Anterior cingulate cortex (tissue), 58 donors: ENCODE results near the gene PEMT.

Experiments used
- DNase-seq, 58 donors: peaks; one replicate each; lab custom pipeline; 2025; lab: John Stamatoyannopoulos, UW

PEMT gene

DNA sequence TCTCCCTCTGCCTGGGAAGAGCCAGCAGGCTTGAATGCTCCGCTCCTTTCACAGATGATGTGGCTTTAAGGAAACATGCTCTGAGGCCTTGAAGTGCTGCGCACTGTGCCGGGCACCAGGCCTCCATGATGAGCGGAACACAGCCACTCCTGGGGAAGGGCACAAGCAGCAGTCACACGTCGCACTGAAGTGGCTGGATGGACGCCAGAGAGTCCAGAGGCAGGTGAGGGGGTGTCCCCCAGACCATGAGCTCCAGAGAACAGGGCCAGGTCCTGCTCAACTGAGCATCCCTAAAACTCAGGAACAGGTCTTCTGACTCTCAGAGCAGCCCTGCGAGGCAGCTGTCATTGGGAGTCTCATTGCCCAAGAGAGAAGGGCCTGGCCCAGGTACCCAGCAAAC, 35.6 kb downstream of the PEMT start:
- DNase-seq = no peak

DNA sequence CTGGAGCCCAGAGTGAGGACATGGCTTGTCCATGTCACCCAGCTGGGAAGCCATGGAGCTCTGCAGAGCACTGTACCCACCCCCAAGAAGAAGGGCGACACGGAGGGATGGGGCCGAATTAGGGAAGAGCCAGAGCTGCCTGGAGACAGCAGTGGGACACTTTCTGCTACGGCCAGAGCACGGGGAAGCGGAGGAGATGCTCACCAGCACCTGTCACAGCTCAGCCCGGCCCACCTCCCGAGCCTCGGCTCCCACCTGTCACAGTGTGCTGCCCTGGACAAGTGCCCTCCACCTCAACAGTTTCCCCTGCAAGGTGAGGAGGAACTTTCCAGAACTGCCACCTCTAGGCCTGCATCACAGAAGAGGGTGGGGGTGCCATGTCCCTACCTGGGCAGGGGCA, 36.4 kb downstream of the PEMT start:
- DNase-seq = no peak

DNA sequence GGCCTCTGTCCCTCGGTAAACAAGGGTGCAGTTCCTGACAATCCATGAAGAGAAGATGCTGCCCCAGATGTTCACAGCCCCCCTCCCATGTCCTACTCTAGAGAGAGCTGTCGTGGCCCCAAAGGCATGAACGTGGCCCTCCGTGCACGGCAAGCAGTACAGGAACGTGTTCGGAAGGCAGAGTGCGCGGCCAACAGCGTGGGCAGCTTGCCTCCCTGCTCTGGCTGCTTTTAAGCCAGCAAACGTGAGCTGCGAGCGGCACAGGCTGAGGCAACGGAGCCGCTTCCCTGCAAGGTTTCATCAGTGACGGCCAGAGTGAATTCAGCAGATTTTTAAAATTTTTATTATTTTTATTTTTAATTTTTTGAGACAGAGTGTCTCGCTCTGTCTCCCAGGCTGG, 37.2 kb downstream of the PEMT start:
- DNase-seq = no peak

DNA sequence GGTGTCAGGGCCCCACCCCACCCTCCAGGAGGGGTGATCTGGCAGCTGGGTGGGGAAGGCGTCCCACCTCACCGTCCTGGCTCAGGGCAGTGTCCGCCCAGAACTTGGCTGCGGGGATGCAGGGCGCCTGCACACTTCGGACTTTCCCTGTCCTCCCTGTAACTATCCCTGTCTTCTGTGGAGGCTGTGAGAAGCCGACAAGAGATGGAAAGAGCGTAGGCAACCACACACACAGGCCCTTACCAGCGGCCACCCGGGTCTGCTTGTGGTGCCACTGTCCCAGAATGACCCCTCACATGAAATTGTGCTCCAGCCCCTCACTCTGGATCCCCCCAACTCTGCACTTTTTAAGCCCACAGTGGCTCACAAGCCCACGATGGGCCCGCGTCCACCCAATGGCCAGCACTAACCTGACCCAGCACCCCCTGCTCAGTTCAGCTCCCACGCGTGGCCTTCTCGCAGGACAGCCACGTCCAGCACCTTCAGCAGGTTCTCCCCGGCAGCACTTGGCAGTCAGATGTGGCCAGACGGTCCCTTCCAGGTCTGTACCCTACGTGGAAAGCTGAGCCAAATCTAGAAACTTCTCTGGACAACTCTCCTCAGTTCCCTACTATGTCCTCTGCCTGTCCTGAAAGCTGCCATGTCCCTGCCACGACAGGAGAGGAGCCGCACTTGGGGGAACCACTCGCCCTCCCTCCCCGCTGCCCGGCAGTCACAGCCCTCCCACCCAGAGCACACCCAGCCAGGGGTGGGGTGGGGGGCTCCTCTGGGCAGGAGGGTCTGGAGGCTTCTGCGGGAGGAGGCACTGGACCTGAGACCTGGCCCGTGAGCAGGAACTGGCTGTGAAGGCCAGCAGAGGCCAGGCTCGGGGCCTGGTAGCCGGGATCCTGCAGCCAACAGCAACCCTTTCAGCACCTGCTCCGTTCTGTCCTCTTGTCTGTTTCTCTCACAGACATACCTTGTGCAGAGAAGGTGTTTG, 38.0 kb downstream of the PEMT start:
- no peak for DNase-seq

DNA sequence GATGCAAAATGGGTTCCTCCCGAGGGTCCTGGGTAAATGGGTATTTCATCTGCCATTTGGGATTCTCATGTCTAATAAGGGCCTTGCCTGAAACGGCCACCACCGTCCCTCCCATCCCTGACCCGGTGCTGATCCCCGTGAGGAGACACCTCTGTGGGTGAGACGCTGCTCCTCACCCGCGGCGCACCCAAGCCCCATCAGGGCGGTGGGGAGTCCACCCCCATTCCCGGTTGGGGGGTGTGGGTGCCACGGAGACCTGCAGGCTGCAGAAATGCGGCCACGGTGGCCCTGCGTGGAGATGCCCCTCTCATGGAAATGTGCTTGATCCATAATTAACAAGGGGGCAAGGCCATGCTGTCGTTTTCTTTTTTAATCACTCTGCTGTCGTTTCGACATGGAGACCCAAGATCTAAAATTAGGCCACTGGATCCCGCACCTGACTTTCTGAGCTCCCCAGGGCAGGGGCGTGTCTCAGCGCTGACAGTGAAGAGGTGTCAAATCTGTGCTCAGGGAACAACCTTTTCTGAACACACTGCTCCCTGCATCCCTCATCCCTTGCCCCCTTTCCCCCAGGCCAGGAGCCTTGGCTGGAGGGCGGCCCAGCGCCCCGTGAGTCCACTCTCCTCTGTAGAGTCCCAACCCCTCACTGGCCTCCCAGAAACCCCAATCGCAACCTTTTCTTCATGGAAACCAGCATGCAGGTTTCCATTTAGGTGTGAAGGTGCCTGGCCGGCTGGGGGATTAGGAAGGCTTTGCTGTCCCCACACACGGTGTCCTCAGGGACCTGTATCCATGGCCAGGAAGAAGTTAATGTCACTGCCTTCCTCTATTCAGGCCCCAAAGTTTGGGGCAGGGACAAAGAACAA, 38.9 kb downstream of the PEMT start:
- no peak for DNase-seq

DNA sequence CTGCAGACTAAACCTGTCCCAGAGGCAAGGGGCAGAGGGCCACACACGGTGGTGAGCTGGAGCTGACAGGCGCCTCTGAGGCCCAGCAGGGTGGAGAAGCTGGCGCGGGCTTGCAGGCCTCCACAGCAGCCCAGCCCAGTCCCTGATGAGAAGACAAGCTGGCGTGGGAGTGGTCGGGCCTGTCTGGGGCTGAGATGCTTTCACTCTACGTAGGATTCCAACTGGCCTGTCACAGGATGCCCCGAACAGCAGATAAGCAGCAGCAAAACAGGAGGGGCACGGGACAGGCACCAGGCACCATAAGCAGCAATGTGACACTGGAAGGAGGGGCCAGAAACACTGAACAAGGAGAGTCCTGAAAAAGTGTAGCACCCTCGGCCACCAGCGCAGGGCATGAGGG, 40.1 kb downstream of the PEMT start:
- no peak for DNase-seq

DNA sequence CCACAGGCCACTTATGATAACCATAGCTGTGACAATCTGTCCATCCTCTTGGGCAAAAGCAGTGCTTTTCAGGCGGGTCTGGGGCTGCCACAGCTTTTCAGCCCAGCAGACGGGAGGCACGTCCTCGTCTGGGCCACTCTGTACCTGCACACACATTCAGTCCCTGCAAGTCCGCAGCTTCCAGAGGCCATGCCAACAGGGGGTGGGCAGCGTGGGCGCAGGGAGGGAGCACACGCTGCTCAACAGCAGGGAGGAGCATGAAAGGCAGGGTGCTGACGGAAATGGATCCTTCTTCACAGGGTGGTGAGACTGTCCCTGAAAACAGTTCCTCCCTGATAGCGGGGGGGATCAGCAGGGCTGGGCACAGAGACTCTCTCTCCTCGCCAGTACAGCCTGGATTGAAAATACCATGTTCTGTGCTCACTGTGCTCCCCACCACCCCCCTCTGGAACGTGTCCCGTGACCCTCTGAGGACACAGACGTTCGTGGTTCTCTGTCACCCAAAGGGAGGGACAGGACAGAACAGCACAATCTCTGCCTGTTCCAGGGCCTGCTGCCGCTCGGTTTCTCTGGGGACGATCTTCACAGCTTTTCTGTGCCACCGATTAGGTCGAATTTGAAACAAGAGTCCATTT, 41.7 kb downstream of the PEMT start:
- peak in 10 of 58 donors; percentile 13 to 36 (median 27) for DNase-seq

DNA sequence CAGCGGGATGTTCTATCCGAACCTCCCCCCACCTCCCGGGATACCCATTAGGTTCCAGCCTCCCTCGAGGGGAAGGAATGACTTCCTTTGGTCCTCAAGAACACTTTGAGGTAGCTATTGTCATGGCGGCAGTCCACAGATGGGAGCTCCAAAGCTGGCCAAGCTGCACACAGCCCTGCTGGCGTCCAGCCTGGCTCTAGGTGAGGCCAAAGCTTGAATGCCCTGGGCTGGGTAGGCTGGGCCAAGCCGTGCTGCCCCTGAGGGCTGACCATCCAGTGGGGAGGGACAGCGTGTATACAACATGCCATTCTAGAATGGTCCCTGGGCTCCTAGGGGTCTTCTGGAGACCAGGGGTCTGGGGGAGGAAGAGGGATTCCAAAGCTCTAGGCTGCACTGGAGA, 43.5 kb downstream of the PEMT start:
- no peak for DNase-seq

DNA sequence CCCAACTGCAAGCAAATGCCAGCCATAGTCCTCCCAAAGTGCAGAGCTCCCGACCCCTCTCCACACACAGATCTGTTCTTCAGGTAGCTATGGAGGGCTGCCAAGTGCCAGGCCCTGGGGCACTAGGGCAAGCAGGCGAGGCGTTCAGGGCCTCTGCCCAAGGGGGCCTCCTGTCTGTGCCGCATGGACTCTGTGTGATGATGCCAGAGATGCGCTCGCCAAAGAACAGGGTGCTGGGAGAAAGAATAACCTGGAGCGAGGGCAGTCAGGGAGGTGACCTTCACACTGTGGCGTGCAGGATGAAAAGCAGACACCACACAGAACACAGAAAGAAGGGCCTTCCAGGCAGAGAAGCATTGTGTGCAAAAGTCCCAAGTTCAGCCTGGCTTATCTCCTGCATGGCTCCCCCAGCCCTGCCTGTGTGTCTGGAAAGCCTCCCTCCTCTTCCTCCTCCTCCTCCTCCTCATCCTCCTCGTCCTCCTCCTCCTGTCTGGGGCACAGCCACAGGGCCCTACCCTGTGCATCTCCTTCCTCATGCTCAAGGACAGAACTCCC, 44.2 kb downstream of the PEMT start:
- DNase-seq = no peak

DNA sequence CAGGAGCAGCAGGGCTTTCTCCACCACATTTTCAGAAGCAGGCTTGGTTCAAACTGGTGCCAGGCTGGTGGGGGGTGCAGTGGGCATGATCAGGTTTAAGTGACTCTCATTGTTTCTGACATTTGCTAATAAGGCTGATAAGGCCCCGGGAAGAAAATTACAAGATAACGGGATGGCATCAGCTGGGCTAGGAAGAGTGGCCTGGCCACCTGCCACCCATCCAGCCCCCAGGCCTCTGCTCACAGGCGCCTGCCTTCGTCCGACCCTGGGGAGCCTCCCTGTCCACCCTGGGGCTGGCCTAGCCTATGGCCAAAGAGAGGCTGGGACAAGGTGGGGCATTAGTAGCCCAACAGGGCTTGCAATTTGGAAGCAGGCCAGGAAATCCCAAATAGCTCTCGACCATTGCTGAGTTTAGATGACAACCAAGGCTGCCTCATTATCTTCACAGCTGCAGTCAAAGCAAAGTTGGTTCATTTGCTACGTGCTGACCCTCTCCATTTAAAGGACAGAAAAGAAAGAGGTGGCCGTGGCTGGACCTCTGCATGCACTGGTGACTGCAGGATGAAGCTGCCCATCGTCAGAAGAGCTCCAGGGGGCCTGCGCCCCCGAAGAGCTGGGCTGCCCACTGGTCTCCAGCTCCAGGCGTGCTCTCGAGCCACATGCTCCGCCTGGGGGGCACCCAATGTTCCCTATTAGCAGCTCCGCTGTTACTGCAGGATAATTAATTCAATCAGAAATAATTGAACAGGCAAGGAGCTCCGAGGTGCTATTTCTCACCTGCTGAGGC, 44.9 kb downstream of the PEMT start:
- DNase-seq = no peak

DNA sequence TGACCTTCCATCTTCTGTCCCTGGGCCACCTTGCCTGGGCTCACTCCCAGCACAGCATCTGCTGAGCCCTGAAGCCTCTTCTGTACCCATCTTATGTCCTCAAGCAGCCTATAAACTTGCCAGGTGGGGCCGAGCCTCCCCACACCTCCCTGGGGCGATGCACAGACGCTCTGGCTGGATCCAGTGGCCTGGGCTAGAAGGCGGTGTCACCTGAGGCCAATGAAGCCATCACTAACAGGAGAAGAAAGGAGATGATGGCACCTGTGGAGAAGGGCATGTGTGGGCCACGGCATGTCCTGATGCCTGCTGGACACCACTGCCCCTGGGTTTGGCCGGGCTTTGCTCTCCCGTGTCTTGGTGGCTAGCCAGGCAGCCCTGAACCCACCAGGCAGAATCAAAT, 45.5 kb downstream of the PEMT start:
- DNase-seq = no peak

DNA sequence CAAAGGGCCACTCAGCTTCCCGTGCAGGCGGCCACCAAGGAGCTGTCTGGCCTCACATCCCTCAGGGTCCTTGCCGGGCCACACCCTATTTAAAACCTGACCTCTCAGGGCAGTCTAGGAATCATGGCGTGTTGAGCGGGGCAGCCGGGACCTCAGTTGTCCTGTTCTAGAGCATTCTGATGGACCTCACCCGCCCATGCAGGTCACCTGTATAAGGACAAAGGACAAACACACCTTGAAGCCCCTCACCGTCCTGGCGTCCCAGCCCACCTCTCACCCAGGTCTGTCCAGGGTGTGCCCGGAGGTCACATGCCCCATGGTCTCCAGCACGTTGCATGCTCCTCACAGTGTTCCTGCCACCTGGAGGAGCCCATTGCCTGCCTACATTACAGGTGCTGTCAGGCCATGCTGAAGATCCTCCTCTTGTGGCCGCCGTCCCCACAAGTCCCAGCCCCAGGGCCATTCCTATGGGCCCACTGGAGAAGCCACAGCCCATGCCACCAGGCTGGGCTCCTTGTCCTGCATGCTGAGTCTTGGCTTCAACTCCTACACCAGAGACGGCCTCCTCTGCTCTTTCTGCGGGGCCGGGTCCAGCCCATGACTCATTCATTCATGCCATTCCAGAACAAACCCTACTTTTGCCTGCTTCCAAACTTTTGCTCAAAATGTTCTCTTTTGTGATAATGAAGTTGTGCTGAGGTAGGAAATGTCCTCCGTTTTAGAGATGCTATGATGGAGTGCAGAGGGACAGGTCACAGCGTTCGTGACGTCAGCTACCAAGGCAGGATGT, 46.3 kb downstream of the PEMT start:
- peak in 3 of 58 donors; percentile 21 to 38 (median 28) for DNase-seq

DNA sequence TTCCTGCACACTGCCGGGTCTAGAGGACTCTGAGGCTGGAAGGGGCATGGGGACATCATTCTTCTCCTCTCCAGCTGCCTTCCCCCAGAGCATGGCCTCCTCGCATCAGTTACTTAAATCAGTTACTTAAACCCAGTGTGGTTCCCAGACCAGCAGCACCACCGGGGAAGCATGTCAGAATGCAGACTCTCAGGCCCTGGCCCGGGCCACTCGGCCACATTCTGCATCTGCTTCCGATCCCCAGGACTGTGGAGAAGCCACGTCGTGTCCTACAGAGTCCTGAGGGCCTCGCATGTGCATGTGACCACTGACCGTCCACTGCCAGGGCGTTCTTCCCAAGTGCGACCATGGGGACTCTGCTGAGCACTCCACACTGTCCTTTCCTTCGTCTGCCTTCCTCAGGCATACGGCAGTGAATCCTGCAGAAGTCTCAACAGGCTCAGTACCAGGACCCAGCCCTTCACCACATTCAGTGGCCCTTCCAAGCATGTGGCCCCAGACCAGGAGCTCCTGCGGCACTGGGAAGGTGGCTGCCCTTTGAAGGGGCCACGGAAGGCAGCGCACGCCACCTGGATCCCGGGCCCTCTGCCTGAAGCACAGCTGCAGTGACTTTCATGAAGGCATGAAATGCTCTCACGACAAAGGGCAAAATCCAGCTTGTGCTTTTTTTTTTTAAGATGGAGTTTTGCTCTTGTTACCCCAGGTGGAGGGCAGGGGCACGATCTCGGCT, 48.4 kb downstream of the PEMT start:
- DNase-seq = no peak

DNA sequence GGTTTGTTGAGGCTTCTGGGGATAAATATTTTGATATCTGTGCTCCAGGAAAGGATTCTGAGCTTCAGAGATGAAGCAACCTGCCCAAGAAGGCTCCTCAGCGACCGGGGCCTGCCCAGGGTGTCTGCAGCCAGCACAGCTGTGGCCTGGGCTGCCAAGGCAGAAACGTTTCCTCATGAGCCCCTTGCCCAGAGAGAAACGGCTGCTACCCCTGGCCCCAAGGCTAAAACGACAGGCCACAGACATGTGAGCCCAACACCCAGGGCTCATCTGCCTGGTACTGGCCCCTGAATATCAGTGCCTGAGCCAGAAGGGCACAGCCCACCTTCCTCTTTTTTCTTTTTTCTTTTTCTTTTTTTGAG, 49.9 kb downstream of the PEMT start:
- DNase-seq = no peak

DNA sequence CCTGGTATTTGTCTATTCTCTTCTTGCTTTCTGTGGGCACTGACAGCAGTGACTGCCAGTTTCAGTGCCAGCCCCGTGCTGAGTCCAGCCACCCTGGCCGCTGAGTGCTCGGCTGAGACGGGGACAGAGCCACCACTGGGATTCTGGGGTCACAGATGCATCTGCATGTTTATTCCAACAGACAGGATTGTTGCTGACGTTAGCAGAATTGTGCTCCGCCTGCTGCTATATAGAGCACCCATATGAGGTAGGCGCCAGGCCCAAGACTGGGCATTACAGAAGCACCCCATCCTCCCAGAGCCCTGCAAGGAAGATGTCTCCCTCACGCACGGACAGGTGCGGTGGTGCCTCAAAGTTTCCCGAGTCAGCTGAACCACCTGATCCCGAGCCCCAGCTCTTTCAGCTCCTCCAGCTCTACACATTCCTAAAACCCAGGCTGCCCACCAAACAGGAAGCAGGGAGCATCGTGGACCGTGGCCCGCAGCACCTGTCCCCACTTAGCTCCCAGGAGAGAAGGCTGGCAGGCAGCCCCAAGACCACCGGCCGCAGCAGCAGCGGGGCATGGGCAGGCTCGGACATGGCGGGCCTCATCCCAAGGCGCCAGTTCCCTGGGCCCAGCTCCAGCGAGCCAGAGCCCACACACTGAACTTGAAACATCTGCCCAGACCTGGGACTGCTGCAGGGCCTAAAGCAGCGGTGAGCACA, 50.4 kb downstream of the PEMT start:
- no peak for DNase-seq

DNA sequence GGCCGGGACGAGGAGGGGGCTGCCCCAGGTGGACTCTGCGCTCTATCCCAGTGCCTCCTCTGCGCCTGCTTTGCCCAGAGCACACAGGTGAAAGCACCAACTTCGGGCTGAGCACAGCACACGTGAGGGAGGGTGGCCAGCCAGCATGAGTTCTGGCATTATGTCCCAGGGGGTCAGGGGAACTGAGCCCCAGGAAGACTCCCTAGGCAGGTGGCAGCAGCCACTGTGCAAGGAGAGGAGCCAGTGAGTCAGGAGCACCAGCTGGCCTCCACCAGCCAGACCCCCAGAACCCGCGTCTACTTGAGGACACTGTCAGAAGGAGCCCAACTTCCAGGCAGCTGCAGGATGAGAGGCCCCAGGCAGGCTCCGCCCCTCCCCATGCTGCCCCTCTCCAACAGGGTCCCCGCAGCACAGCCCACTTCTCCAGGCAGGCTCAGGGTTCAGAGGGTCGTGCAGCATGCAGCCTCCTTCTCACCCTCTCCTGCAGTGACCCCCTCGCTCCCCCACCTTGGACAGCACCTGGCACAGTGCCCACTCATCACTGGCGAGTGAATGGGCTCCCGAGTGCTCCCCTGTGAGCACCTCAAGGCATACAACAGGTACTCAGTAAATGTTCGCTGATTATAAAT, 51.1 kb downstream of the PEMT start:
- DNase-seq = no peak

DNA sequence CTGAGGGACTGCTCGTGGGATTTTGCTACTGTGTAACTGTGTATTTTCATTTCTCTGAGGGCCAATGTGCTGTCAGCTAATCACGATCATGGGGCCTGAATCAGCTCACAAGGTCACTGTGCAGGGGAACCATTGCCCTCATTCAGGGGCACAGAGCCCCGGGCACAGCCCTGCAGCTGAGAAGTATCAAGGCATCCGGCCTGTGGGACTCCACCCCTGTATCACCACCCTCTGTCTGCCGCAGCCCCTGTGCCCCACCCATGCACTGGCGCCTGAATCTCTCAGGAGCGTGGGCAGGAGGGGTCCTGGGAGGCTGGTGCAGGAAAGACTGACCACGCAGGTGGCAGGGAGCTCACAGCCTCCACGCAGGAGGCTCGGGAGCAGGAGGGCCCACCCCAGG, 51.9 kb downstream of the PEMT start:
- DNase-seq = no peak
